SIG-M5 treated with dmso at 0.1 percent for 504 hours (cell line): ENCODE results near the gene NUAK2.
"Not testable (repeated sequence)": the region's sequence is repeated elsewhere in the genome, so short reads cannot be mapped to it uniquely, and the experiment has no call there.

Experiments
- DNase-seq: peaks from one replicate; lab custom pipeline; 2025; ENCODE audit not compliant: unreplicated experiment; lab: John Stamatoyannopoulos, UW

NUAK2 gene

DNA sequence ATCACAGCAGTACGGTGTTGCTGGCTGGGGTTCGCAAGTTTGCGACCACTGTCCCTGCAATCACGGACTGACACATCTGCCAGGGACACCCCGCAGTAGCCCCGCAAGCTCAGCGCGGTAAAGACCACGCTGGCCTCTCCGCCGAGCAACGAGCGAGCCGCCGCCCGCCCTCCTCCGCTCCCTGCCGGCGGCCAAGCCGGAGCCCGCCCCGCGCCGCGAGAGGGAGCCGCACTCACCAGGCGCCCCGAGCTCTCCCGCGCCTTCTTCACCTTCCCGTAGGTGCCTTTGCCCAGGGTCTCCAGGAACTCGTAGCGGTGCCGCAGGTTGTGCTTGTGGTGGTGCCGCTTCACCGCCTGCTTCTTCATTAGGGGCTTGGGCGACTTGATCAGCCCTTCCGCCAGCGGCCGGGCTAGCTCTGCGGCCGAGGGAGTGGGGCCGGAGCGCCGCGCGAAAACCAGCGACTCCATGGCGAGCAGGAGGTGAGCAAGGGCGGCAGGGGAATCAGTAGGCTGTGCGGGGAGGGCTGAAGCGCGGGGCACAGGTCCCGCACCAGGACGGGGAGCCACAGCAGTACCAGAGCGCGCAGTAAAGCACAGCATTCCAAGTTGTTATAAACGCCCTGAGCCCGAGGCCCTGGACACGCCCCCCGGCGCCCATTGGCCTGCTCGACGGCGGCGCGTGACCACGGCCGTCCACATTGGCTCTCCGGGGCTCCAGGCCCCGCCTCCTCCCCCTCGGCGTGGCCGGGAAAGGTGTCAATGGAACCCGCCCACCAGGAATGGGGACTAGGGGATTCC is at the start of gene NUAK2:
TSS of gene NUAK2 (minus strand) at position 584 of the 797 bp plus-strand sequence. CDS start at position 467, 117 bp downstream.
- DNase-seq, result peak; percentile 52

DNA sequence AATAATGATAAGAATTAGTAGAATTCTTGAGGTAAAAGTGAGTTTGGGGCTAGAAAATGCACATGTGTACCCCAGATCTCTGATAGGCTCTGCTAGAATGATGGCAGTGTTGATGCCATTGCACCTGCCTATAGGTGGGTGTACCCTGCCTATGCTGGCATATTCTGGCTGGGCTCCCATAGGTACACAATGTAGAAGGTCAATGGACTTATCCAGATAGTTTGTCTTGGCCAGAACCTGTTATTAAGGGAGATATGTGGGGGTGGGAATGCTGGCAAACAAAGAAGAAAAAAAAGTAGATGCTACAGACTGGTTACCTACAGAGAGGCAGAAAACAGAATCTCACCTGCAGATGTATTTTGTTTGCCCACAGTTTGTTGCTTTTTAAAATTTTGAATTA is 49.2 kb upstream of the NUAK2 start:
- no peak for DNase-seq

DNA sequence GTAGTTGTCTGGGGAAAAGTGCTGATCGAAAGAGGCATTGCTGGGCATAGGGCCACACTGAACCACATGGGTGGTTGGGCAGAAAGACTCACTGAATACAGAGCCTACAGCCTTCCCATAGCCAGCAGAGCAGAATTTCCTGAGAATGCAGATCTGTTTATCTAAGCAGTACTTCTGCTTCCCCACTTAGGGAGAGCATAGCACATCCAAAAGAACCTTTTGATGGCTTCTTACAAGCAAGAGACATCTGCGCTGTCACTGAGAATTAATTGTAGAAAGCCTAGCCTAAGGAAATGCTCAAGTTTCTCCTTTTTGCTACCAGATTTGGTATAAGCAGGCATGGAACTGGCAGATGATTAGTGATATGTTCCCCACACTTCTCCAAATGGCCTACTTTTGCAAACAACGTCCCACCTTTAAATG is 48.2 kb upstream of the NUAK2 start:
- DNase-seq, result no peak

DNA sequence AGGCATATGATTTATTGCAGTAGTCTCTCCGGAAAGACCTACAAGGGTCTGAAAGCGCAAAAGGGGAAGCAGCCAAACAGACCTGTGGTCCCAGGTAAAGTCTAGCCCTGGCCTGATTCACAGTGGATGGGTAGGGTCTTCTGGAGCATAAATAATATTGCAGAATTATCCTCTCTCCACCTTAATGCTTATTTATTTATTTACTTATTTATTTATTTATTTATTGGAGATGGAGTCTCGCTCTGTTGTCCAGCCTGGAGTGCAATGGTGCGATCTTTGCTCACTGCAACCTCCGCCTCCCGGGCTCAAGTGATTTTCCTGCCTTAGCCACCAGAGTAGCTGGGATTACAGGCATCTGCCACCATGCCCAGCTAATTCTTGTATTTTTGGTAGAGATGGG is 46.9 kb upstream of the NUAK2 start:
- DNase-seq, result no peak

DNA sequence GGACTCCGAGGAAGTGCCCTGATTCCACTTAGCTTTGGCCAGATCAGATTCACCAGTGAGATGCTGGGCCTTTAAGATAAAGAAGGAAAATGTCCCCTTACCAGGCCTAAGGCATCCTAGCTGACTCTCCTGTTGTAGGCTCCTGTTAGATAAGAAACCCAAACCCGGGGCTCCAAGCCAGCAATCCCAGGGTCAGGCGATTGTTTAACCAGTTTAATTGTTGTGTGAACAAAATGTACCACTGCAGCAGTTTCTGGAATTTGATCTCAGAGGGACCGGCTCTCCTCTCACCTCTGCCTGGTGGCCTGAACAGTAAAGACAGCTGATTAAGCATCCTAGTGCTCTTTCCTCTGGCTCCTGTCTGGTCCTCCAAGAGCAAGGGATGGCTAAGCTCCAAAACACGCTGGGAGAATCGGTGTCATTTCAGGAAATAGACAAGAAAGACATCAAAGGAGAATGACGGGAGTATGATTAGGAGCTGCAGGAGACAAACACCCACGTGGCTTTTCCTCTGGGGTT is 44.5 kb upstream of the NUAK2 start:
- no peak for DNase-seq

DNA sequence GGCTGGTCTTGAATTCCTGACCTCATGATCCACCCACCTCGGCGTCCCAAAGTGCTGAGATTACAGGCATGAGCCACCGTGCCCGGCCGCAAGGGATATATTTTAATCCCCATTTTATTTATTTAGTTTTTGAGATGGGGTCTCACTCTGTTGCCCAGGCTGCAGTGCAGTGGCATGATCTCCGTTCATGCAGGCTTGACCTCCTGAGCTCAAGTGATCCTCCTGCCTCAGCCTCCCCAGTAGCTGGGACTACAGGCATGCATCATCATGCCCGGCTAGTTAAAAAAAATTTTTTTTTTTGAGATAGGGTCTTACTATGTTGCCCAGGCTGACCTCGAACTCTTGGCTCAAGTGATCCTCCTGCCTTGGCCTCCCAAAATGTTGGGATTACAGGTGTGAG is 43.5 kb upstream of the NUAK2 start:
- not testable (repeated sequence) for DNase-seq

DNA sequence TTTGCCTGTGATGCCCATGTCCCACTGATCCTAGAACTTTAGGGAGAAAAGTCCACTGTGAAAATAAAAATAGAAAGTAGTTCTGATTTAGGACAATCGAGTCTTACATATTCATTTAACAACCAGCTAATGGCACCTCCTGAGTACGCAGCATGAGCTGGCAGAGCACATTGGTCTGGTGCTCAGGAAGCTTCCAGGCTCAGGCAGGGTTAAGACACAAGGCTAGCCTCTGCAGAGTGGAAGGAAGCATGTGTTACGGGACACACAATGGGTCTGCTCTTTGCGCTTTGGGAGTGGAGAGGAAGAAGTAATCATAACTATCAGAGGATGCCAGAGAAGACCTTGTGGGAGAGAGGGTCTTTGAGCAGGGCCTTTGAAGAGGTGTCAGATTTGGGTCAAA is 39.3 kb upstream of the NUAK2 start:
- DNase-seq, result no peak

DNA sequence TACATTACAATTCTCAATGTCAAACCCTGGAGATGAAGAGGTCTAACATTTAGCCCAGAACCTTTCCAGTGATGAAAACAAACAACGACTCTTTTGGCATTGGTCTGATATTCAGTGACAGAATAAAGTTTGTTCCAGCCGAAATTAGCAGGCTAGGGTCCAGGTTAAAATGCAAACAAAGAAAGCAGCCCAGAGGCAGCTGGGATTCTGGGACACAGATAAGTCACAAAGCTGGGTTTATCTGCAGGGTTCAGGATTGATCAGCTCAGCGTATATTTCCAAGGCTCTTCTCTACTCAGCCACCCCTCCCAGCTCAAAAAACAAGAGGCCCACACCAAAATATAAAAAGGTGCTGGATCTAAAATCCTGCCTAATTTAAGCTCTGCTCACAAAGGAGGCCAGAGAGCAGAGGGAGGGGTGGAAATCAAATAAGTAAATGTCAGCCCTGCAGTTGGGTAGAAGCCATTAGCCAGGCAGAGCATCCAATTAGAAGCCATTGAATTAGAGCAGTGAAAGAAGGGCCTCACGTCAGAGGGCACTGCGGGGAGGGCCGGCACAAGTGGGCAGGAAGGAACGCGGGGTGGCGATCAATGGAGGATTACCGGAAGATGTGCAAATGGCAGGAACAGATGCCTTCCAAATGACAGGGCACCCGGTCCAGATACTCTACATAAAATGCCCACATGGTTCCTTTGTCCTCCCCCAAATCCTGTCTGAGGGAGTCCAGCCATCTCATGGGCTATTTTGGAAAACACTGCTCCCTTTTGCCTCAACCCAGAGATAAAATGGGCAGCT is 38.4 kb upstream of the NUAK2 start:
- no peak for DNase-seq

DNA sequence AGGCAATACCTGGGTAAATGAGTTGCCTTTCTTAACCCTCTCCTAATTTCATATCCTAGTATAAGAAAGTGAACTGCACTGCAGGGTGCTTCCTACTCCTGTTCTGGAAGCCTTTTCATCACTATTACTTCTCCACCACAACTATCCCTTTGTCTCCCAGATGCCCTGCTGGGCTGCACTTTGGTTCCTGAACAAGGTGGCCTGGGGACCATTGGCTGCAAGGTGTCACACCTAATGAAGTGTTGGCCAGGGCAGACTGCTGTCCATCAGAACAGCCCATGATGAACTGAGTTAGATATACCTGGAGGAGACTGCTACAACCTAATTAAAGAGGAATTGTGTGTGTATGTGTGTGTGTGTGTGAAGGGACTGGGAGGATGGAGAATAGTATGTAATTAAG is 37.0 kb upstream of the NUAK2 start:
- no peak for DNase-seq

DNA sequence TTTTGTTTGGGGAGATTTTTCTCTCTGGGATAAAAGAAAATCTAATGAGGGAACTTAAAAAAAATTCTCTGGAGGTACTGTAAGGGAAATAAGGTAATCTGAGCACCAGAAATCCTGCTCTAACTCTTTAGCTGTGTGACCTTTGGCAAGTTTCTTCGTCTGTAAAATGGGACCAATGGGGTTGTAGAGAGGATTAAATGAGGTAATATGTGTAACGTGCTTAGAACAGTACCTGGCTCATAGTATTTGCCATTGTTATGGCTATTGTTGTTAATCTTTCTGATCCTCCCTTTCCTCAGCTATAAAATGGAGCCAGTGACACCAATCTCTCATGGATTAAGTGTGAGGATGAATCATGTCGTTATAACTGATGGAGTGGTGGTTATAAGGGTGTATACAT is 36.0 kb upstream of the NUAK2 start:
- no peak for DNase-seq

DNA sequence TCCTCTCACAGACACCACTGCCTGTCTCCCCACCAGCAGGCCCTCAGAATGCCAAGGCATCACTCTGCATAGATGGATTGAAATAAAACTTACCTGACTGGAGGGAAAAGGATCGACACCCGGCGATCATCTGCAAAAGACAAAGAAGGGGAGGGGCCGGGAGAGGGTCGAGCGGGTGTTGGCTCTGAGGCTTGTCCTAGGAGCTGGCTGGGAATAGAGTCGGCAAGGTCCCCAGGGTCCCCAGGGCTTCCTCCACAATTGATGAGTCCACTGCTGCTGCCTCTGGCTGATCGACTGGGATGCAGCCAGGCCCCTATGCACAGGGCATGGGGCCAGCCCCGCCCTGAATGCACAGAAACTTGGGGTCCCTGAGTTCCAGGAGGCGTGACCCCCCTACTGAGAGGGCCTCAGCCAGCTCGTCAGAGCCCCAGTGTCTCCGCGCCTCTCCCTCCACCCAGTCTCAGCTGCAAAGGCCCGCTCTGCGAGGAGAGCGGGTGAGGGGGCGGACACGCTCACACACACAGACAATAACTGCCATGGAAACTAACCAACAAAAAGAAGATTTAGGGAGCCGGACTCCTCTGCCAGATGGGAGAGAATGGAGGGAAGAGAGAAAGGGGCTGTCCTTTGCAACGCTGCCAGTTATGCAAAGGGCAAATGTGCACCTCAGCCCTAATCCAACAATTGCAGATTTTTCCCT is 35.0 kb upstream of the NUAK2 start, which contains the start of gene KLHDC8A:
TSS of gene KLHDC8A (minus strand) at position 483 of the 700 bp plus-strand sequence. CDS start 13,318 bp downstream, outside the sequence.
- DNase-seq, result no peak

DNA sequence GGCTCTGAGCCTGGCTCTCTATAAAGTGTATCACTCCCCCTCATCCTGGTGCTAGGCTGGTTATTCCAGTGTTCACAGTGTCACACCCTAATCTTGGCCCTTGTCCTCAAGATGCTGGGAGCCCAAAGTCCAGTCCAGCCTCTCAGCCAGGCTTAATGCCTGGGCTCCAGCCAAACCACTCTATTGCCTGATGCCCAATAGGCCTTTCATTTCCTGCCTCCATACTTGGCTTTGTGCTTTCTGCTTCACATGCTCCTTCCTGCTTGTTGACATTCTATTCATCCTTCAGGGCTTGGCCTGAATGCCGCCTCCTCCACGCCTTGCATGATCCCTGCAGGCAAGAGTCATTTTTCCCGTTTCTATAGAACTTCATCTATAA is 33.5 kb upstream of the NUAK2 start:
- DNase-seq, result no peak

DNA sequence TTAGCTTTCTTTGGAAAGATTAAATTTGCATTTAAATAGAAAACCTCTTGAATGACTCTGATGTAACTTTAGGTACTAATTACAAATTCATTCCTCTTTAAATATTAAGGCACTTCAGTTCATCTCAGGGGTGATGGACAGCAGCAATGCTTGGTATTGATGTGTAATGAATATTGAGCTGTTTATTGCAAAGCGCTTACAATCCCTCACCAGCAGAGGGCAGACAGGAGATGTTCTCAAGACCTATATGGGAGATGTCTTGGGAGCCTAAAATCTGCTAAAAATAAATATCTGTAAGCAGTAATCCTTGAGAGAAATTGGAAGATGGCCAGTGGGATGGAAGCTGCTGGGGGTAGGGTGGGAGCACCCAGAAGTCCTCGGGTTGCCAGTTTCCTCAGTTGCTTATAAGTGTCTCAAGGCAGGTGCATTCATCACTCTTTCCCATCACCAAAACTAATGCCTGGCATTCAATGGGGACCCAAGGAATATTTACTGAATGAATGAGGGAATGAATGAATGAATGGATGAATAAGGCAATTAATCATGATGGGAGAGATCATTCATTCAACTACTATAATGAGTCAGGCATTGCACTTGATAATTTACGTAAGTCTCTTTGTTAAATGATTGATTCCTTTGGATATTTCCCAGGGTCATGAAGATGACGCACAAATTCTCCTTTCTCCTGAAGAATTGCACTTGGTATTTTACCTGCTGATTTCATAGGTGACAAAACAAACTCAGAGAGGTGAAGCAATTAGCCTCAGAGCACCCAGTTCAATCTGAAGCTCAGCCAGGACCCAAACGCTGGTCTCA is 32.9 kb upstream of the NUAK2 start:
- peak; percentile 74 for DNase-seq

DNA sequence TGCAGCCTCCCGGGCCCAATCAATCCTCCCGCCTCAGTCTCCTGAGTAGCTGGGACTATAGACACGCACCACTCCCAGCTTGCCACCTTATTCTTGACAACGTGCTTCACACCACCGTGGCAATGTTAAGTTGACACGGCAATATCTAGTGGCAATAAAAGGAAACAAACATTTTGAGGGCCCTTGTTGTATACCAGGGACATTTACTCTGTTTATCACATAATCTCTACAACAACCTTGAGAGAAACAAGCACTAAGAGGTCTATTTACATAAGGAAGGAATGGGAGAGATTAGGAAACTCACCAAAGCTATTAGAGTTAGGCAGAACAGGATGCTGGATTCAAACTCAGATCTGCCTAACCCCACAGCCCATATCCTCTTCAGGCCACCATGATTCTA is 32.1 kb upstream of the NUAK2 start:
- no peak for DNase-seq

DNA sequence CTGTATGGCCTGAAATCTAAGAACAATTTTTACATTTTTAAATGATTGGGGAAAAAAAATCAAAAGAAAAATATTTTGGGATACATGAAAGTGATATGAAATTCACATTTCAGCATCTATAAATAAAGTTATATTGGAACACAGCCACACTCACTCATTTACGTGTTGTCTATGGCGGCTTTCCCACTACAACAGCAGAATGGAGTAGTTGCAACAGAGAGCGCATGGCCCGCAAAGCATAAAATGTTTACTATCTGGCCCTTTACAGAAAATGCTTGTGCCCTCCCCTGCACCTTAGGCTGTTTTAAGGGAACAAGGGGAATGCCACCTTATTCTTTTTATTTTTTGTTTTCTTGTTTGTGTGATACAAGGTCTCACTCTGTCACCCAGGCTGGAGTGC is 31.6 kb upstream of the NUAK2 start:
- no peak for DNase-seq

DNA sequence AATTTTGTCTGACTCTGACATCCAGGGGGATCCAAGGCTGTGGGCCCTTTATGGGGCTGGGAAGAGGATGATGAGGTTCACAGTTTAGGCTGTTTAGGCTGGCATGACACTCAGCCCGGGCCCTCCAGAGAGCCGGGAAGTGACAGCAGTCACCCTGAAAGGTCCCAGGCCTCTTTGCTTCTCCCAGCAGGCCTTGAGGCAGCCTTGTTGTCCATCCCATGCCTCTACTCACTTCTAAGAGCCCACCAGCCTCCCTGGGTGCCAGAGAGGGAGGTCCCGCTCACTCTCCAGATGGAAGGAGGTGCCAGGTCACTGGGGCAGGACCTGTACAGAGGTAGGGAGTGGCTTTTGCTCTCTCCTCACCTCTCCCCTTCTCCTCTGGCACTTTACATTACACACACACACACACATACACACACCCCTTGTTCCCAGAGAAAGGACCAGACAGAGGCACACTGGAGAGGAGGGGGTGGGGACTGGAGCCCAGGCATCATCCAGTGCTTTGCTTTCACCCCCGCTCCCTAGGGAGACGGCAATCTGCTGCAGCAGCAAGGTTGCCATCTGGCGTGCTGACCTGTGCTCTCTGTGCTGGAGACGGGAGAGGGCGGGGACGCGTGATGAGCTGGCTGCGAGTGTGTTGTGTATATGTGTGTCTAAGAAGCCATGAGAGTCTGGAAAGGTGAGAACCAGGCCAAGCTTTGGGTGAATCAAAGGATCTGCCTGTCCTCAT is 30.6 kb upstream of the NUAK2 start:
- no peak for DNase-seq

DNA sequence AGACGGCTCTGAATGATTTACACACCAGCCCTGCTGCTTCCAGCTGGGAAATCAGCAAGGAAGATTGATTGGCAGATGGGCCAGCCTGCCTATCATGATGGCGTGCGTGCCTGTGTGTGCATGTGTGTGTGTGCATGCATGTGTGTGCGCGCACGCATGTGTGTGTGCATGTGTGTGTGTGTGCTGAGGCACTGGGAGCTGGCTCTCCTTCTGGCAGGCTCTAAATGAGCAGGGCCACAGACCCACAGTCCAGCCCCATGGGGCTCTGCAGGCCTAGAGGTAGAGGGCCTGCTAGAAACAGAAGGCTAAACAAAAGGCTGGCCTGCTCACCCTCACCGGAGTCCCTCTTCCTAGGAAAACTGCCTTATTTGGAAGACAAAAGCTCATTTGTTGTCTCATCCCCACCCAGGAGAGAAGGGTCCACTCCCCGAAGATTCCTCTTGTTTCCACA is 29.2 kb upstream of the NUAK2 start:
- no peak for DNase-seq

DNA sequence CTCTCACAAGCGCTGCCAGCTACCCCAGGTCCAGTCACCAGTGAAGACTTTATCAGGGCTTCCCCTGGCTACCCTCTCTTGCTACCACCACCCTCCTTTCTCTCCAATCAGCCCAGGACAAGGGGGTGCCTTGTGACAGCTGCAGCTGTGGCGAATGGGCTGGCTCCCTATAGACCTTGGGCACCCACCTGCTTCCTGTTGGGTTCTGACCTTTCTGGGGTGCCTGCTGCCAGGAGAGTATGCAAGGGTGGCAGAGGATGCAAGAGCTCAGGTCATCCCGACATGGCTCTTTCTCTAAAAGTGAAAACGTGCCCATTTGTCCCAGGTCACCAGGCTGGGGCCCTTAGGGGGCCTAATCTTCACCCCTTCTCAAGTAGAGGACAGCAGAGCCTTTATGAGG is 28.6 kb upstream of the NUAK2 start:
- no peak for DNase-seq

DNA sequence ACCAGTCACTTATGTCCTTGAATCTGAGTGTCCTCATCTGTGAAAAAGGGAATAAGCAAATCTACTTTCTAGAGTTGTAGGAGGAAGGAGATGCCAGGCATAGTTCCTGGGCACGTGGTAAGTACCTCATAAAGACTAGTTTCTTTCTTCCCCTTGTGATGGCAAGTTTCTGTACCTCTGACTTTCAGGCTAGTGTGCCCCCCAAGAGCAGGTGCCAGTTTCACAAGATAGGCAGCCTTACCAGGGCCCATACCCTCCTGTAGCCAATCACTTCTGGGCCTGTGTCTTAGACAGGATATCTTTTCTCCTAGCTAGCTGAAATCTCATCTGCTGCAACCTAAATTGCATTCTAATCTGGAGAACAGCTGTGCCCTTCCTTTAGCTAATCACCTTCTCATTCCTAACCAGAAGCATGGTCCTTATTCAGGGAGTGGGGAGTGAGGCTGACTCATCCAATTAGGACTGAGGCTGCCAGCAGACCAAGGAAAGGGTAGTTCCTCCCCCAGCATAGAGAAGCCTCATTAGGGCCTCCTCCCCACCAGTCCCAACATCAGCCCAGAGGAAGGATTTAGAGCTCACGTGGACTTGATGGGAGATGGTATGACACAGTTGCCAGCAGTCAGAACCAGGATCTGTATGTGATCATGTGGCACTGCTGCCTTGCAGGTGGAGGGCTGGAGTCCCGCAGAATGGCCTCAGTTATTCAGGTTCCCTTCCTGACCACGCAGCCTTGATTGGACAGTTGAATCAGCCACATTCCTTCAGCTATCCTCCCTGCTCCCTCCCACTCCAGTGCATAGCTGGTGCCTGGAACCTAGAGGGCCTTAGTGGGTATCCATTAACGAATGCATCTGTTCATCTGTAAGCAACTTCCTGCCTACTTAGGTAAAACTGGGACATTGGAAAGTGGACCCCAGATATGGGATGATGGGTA is 27.3 kb upstream of the NUAK2 start:
- no peak for DNase-seq
